Testis (tissue), 3 donors: Measurements from ENCODE around the gene OPCML. TPM values are rescaled to one million over a fixed set of nuclear protein-coding genes. Genes with fewer than 3 reads are reported as not detected.

Source experiments
- DNase-seq: peaks from one replicate; pipeline ENCODE4 v3.0.0-alpha.2; 2019
- H3K27ac ChIP-seq, 2 donors: fragments of 200-600 bp; sonication (generic); one replicate each; pipeline ENCODE4 v1.5.1; 2019
- H3K27me3 ChIP-seq: fragments of 200-600 bp; sonication (generic); one replicate; pipeline ENCODE4 v1.5.1; 2019
- H3K36me3 ChIP-seq: fragments of 200-600 bp; sonication (generic); one replicate; pipeline ENCODE4 v1.5.1; 2017; ENCODE audit warnings: low read depth; ENCODE audit errors: missing control alignments
- H3K4me1 ChIP-seq: fragments of 200-600 bp; sonication (generic); one replicate; pipeline ENCODE4 v1.5.1; 2019
- H3K4me3 ChIP-seq, 2 donors: fragments of 200-600 bp; sonication (generic); one replicate each; pipeline ENCODE4 v1.5.1; 2017 to 2019
- H3K9me3 ChIP-seq: fragments of 200-600 bp; sonication (generic); one replicate; pipeline ENCODE4 v1.5.1; 2017
- CTCF ChIP-seq, 3 experiments: fragments of 450-650 bp in 2 of 3; fragments of 200-600 bp in 1 of 3; sonication (generic) in 1 of 3; IDR thresholded peaks; one replicate each; pipeline ENCODE4 v1.5.1; 2016 to 2019; ENCODE audit warnings: antibody characterized with exemption in 3 of 3, mild to moderate bottlenecking in 2 of 3, moderate library complexity in 1 of 3
- POLR2A ChIP-seq: fragments of 450-650 bp; IDR thresholded peaks from one replicate; pipeline ENCODE4 v1.6.1; 2017; ENCODE audit warnings: antibody characterized with exemption, mild to moderate bottlenecking, moderate library complexity
- WGBS, 2 donors: methylation state at CpG; one replicate each; pipeline ENCODE4 v1.1.5; 2018; 5-methylcytosine and 5-hydroxymethylcytosine counted together
- intact Hi-C: fragments of 100-400 bp; cut with DNase I; formaldehyde crosslinking; loops from one replicate; pipeline ENCODE4 v1.15.1; 2023; ENCODE audit warnings: low total_unique reads
- polyA plus RNA-seq: library from polyadenylated mRNA; stranded (reverse); fragments of 350-450 nt; fragmentation: Illumina TruSeq; extraction: RNeasy Lipid Tissue Mini Kit (QIAGEN cat#74804); gene quantifications from one replicate; pipeline ENCODE4 v1.2.3, GENCODE V29; 2014; ENCODE audit warnings: low read depth, low replicate concordance; ENCODE audit not compliant: insufficient read depth
- total RNA-seq, 2 donors: library from RNA; depleted of rRNA; stranded (reverse); fragments of >200 nt; gene quantifications; one replicate each; pipeline ENCODE4 v1.2.3, GENCODE V29; 2016

The OPCML gene
- total and polyA plus RNA-seq, 3 donors from 2014 or later: 0.16 to 2.7 (median 0.62) TPM

GRCh38 chr11:132649277-132649676 is 883.0 kb downstream of the OPCML start:
- Histone ChIP-seq H3K9me3 (no peaks in the 10 kb centered on the region), H3K4me1 (no peaks in the 10 kb centered on the region), H3K36me3 (no peaks in the 10 kb centered on the region), H3K27ac (no peak overlapping the region), H3K4me3 (no peak overlapping the region), H3K27me3 (no peaks in the 10 kb centered on the region)
- no peak for DNase-seq
- WGBS, 2 donors: 94 to 96% methylated on average over 9 of the region's 9 CpGs
- no peak for TF ChIP-seq POLR2A
- TF ChIP-seq CTCF (IDR thresholded peaks at IDR 0.05): no peak
- intact Hi-C loops: no loop called here

- no peak for TF ChIP-seq POLR2A
- TF ChIP-seq CTCF (IDR thresholded peaks at IDR 0.05): no peak
- Histone ChIP-seq H3K9me3 (no peaks in the 10 kb centered on the region), H3K4me3 (no peak overlapping the region), H3K27me3 (no peaks in the 10 kb centered on the region), H3K4me1 (no peaks in the 10 kb centered on the region), H3K36me3 (no peaks in the 10 kb centered on the region), H3K27ac (no peak overlapping the region)
- DNase-seq: no peak
- intact Hi-C loops: no loop called here
- 91 to 93% methylated on average over 8 of the region's 8 CpGs for WGBS, 2 donors
Measured at GRCh38 chr11:132648851-132649250, 883.5 kb downstream of the OPCML start.

- 82 to 86% methylated on average over 2 of the region's 2 CpGs for WGBS, 2 donors
Measured at GRCh38 chr11:132646890-132647289, 885.4 kb downstream of the OPCML start.

GRCh38 chr11:132644520-132645239 is 887.6 kb downstream of the OPCML start:
- no peak overlapping the region for H3K4me3 ChIP-seq
- TF ChIP-seq CTCF (IDR thresholded peaks at IDR 0.05): no peak
- no peak for TF ChIP-seq POLR2A
- H3K36me3 ChIP-seq: no peaks in the 10 kb centered on the region
- no peaks in the 10 kb centered on the region for H3K9me3 ChIP-seq
- 71 to 73% methylated on average over 6 of the region's 6 CpGs for WGBS, 2 donors
- intact Hi-C loops: no loop called here
- H3K4me1 ChIP-seq: no peaks in the 10 kb centered on the region
- DNase-seq: no peak
- H3K27me3 ChIP-seq: no peaks in the 10 kb centered on the region
- no peak overlapping the region for H3K27ac ChIP-seq

More at GRCh38 chr11:132646890-132647289, 885.4 kb downstream of the OPCML start:
- intact Hi-C loops: no loop called here
- Histone ChIP-seq H3K4me3 (no peak overlapping the region), H3K36me3 (no peaks in the 10 kb centered on the region), H3K27ac (no peak overlapping the region), H3K27me3 (no peaks in the 10 kb centered on the region), H3K4me1 (no peaks in the 10 kb centered on the region), H3K9me3 (no peaks in the 10 kb centered on the region)
- DNase-seq: no peak
- TF ChIP-seq POLR2A (no peak), CTCF (IDR thresholded peaks at IDR 0.05) (no peak)

- TF ChIP-seq POLR2A: no peak
- TF ChIP-seq CTCF (IDR thresholded peaks at IDR 0.05): no peak
- H3K27ac ChIP-seq: no peak overlapping the region
- DNase-seq: no peak
- H3K4me1 ChIP-seq: no peaks in the 10 kb centered on the region
- WGBS, 2 donors: 67 to 69% methylated on average over 9 of the region's 9 CpGs
- no peaks in the 10 kb centered on the region for H3K27me3 ChIP-seq
- no peaks in the 10 kb centered on the region for H3K36me3 ChIP-seq
- intact Hi-C loops: no loop called here
- no peaks in the 10 kb centered on the region for H3K9me3 ChIP-seq
- no peak overlapping the region for H3K4me3 ChIP-seq
Measured at GRCh38 chr11:132643239-132643638, 889.1 kb downstream of the OPCML start.
